ENCODE measurements around the gene RPL31.

Gene RPL31

DNA sequence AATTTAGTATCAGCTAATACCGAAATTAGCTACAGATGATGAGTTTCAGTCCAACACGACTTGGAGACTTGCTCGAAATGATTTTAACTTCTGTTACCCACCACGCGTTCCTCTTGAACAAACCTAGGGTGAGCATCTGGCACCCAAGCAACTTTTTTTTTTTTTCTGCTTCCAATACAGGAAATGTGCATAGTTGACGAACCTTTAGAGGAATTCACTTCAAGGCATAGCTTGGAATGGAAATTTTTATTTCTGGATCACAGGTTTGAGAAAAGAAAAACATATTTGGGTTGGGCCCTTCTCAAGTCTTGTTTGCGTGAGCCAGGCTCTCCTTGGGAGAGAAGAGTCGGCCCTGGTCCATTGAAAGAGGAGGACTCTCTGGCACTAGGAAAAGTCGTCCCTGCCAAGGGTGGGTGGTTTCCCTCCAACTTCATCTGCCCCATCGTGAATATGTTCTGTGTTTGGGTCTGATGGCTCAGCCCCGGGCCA is 37.4 kb upstream of the RPL31 start:
- no peaks in the 10 kb centered on the region for H4K20me1 ChIP-seq (ENCODE audit: insufficient read depth, low read length)
- no peaks in the 10 kb centered on the region for H3K27me3 ChIP-seq (ENCODE audit: insufficient read depth, low read length, poor library complexity)
- H3K9me3 ChIP-seq (ENCODE audit: insufficient read depth, low read length, severe bottlenecking), result no peaks in the 10 kb centered on the region
- no peak for ATAC-seq (ENCODE audit: insufficient read depth, low read depth)
- no peaks in the 10 kb centered on the region for H3K4me1 ChIP-seq (ENCODE audit: insufficient read depth, low read length)
- no peak overlapping the region for H3K9ac ChIP-seq (ENCODE audit: low read depth, low read length)
- no peaks in the 10 kb centered on the region for H3K79me2 ChIP-seq (ENCODE audit: insufficient read depth, low read length)
- TF ChIP-seq, protein P1, sequence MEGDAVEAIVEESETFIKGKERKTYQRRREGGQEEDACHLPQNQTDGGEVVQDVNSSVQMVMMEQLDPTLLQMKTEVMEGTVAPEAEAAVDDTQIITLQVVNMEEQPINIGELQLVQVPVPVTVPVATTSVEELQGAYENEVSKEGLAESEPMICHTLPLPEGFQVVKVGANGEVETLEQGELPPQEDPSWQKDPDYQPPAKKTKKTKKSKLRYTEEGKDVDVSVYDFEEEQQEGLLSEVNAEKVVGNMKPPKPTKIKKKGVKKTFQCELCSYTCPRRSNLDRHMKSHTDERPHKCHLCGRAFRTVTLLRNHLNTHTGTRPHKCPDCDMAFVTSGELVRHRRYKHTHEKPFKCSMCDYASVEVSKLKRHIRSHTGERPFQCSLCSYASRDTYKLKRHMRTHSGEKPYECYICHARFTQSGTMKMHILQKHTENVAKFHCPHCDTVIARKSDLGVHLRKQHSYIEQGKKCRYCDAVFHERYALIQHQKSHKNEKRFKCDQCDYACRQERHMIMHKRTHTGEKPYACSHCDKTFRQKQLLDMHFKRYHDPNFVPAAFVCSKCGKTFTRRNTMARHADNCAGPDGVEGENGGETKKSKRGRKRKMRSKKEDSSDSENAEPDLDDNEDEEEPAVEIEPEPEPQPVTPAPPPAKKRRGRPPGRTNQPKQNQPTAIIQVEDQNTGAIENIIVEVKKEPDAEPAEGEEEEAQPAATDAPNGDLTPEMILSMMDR (IDR thresholded peaks at IDR 0.05; ENCODE audit: borderline replicate concordance, extremely low read depth, low read length, poor library complexity, severe bottlenecking), result no peak
- TF ChIP-seq EZH2 (IDR thresholded peaks at IDR 0.05; ENCODE audit: borderline replicate concordance, low read depth, low read length, severe bottlenecking), result no peak
- no peak for DNase-seq
- no peak overlapping the region for H3K4me2 ChIP-seq (ENCODE audit: insufficient read depth, low read length)
- no peak overlapping the region for H3K27ac ChIP-seq (ENCODE audit: low read length)
- H2AFZ ChIP-seq (ENCODE audit: low read depth, low read length), result no peak overlapping the region
- no peaks in the 10 kb centered on the region for H3K36me3 ChIP-seq (ENCODE audit: insufficient read depth, low read length)
- no peak overlapping the region for H3K4me3 ChIP-seq (ENCODE audit: low read depth in 1 of 2, low read length in 2 of 2)

DNA sequence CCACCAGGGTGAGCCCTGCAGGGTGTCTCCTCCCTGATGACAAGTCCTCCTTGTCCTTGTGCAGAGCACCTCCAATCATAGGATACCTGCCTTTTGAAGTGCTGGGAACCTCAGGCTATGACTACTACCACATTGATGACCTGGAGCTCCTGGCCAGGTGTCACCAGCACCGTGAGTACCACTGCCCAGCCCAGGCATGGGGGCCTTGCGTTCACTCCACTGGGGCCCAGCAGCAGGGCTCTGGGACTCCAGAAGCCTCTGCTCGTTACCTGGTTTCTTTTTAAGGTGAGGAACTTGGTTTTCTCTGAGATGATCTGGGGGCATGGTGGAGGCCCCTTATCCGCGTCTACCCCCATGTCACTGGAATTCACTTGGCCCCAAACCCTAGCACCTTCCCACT is 36.5 kb upstream of the RPL31 start:
- Histone ChIP-seq H3K9ac (ENCODE audit: low read depth, low read length) (no peak overlapping the region), H3K4me3 (ENCODE audit: low read depth in 1 of 2, low read length in 2 of 2) (no peak overlapping the region), H3K4me1 (ENCODE audit: insufficient read depth, low read length) (no peaks in the 10 kb centered on the region), H3K36me3 (ENCODE audit: insufficient read depth, low read length) (no peaks in the 10 kb centered on the region), H3K27me3 (ENCODE audit: insufficient read depth, low read length, poor library complexity) (no peaks in the 10 kb centered on the region), H3K4me2 (ENCODE audit: insufficient read depth, low read length) (no peak overlapping the region), H2AFZ (ENCODE audit: low read depth, low read length) (no peak overlapping the region), H3K79me2 (ENCODE audit: insufficient read depth, low read length) (no peaks in the 10 kb centered on the region), H3K27ac (ENCODE audit: low read length) (no peak overlapping the region), H3K9me3 (ENCODE audit: insufficient read depth, low read length, severe bottlenecking) (no peaks in the 10 kb centered on the region), H4K20me1 (ENCODE audit: insufficient read depth, low read length) (no peaks in the 10 kb centered on the region)
- DNase-seq (no peak), ATAC-seq (ENCODE audit: insufficient read depth, low read depth) (no peak)
- TF ChIP-seq, protein P1 (IDR thresholded peaks at IDR 0.05; ENCODE audit: borderline replicate concordance, extremely low read depth, low read length, poor library complexity, severe bottlenecking), result no peak
- TF ChIP-seq EZH2 (IDR thresholded peaks at IDR 0.05; ENCODE audit: borderline replicate concordance, low read depth, low read length, severe bottlenecking), result no peak

DNA sequence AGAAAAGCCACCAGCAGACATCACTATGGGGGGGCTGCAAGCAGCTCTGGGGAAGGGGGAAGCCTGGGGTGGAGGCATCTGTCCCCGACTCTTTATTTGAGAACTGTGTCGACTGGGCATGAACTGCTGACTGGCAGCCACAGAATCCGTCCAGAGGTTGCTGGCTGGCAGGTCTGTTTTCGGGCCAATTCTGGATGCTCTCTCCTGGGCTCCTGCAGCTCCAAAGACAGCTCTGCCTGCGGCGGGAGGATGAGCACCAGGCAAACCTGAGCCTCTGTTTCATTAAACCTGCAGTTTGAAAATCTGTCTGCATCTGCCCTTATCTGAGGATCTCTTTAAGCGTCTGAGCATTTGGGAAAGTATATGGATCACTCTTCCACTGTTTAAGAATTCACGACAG is 34.4 kb upstream of the RPL31 start:
- no peak for ATAC-seq (ENCODE audit: insufficient read depth, low read depth)
- Histone ChIP-seq H3K4me2 (ENCODE audit: insufficient read depth, low read length) (no peak overlapping the region), H3K36me3 (ENCODE audit: insufficient read depth, low read length) (no peaks in the 10 kb centered on the region), H3K27me3 (ENCODE audit: insufficient read depth, low read length, poor library complexity) (no peaks in the 10 kb centered on the region), H3K4me3 (ENCODE audit: low read depth in 1 of 2, low read length in 2 of 2) (no peak overlapping the region), H4K20me1 (ENCODE audit: insufficient read depth, low read length) (no peaks in the 10 kb centered on the region), H3K9ac (ENCODE audit: low read depth, low read length) (no peak overlapping the region), H3K9me3 (ENCODE audit: insufficient read depth, low read length, severe bottlenecking) (no peaks in the 10 kb centered on the region), H2AFZ (ENCODE audit: low read depth, low read length) (no peak overlapping the region), H3K79me2 (ENCODE audit: insufficient read depth, low read length) (no peaks in the 10 kb centered on the region), H3K4me1 (ENCODE audit: insufficient read depth, low read length) (no peaks in the 10 kb centered on the region), H3K27ac (ENCODE audit: low read length) (no peak overlapping the region)
- DNase-seq, result no peak
- TF ChIP-seq, protein P1 (IDR thresholded peaks at IDR 0.05; ENCODE audit: borderline replicate concordance, extremely low read depth, low read length, poor library complexity, severe bottlenecking), result no peak
- no peak for TF ChIP-seq EZH2 (IDR thresholded peaks at IDR 0.05; ENCODE audit: borderline replicate concordance, low read depth, low read length, severe bottlenecking)
